GM18517 (cell line): ENCODE data around the gene HLA-DQB1.
A peak's percentile ranks its signal among the peaks of the same experiment; 100 is the strongest.
"Not testable (repeated sequence)": the region's sequence is repeated elsewhere in the genome, so short reads cannot be mapped to it uniquely, and the experiment has no call there.

Experiments
- ATAC-seq: cut with Tn5 transposase; IDR thresholded peaks from one replicate; pipeline ENCODE4 v1.9.1; 2021; ENCODE audit warnings: mild to moderate bottlenecking, moderate library complexity; ENCODE audit not compliant: unreplicated experiment

Gene HLA-DQB1

DNA sequence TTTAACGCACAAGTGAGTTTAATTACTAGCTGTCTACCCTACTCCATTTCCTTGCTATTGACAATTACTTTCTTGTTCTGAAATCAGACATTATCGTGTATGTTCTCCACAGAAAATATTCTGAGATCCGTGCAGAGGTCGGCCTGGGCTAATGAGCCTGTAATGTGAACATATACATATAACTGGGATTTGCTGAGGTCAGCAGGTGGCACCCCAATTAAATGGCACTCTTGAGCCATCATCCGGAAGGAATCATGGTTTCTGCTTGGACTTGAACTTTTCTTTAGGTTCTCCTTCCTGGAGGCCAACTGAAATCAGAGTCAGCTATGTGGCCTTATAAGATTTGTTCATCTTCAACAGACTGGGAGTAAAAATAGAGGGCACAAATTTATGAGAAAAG lies 3.6 kb downstream of the HLA-DQB1 start:
- no peak for ATAC-seq

DNA sequence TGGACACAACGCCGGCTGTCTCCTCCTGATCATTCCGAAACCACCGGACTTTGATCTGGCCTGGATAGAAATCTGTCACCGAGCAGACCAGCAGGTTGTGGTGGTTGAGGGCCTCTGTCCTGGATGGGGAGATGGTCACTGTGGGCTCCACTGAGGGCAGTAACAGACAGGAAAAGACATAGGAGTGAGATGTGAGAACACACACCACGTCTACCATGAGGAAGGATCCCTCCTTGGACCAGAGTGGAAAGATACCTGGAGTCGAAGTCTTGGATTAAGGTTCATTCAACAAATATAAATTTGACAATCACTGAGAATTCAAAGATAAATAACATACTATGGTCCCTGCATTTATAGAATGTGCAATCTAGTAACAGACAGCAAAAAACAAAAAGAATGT lies 4.4 kb downstream of the HLA-DQB1 start:
- ATAC-seq = no peak

DNA sequence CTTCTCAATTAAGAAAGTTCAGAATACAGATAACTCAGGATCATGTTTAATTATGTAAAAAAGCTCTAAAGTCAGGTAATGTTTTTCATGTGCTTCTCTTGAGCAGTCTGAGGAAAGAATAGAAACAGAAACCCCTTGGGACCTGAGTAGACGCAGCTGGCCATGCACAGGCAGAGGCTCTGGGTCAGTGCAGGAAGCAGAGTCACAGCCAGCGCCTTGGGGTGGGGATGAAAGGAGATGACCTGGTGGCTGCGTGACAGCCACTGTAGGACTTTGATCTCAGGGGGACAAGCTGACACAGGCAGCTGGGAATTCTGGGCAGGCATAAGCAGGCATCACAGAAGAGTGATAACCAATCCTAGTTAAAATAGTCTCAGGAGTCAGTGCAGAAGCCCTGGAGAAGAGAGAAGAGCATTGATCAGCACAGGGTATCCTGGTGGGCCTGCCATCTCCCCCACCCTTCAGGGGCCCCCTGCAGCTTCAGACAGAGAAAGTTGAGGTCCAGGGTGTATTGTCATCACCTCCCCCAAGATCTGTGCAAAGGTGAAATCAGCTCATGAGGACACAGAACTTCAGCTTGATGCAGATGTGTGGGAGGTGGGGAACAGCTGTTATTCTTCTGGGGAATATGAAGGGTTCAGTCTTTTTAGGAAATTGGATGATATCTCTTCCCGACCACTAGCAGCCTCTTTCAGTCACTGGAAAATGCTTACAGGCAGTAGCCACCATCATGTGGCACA lies 6.4 kb downstream of the HLA-DQB1 start:
- peak; percentile 71 for ATAC-seq

DNA sequence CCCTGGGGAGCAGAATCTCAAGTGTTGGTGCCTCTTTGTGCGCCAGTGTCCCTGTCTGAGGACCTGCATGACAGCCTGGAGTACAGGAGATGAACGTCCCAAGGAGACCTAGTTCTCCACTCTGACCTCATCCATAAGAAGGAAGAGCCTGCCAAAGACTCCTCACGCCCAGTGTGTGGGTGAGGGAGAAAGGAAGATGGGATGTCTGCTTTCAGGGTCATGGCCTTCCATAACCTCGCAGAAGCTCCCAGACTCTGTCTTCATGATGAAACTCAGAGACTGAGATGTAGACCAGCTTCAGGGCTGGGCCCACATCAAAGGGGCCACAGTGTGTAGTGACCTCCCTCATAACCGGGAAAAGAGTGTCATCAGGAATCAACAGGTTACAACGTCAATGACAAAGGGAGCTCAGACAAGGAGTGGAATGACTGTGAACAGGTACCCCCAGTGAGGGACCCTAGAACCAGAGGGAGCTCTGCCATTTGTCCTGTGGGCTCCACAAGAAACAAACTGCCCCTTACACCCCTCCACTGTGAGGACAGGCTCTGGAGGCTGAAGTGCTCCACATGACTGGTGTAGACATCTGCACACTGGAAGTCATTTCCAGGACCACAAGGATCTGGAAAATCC lies 8.1 kb downstream of the HLA-DQB1 start:
- ATAC-seq = no peak

DNA sequence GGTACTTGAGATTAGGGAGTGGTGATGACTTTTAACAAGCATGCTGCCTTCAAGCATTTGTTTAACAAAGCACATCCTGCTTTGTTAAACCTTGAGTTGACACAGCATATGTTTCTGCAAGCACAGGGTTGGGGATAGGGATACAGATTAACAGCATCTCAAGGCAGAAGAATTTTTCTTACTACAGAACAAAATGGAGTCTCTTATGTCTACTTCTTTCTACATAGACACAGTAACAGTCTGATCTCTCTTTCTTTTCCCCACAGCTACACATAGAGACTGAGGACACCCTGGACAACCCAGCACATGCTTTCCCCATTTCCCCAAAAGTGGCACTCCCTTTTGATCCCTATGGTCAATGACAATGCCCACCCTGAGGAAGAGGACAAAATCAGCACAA lies 8.6 kb downstream of the HLA-DQB1 start:
- not testable (repeated sequence) for ATAC-seq

DNA sequence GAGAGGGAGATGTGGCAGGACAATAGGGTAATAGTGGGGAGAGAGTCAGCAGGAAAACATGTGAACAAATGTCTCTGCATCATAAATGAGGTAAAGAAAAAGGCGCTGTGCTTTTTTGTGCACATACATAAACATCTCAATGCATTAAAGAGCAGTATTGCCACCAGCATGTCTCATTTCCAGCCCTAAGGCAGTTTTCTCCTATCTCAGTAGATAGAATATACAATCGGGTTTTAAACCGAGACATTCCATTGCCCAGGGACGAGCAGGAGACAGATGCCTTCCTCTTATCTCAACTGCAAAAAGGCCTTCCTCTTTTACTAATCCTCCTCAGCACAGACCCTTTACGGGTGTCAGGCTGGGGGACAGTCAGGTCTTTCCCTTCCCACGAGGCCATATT lies 9.1 kb downstream of the HLA-DQB1 start:
- ATAC-seq = not testable (repeated sequence)

DNA sequence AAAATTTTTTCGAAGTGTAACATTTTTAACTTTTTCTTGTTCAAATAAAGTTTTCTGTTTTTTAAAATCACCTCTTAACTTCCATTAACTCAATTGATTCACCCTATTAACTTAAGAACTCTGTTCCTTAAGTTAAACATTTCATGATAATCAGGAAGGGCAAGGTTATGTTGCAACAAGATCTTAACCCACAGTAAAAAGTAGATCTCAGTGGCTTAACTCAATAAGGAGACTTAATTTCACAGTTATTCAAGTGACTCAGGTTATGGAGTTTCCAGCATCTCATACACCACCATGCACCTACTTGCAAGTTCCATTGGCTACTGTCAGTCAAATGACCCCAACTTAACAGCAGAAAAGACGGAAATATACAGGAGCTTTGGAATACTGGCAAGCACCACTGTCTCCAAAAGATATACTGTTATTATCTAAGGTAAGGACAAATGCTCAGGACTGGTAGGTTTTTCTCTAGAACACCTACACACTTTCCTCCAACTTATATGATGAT lies 11.2 kb downstream of the HLA-DQB1 start:
- ATAC-seq = no peak

DNA sequence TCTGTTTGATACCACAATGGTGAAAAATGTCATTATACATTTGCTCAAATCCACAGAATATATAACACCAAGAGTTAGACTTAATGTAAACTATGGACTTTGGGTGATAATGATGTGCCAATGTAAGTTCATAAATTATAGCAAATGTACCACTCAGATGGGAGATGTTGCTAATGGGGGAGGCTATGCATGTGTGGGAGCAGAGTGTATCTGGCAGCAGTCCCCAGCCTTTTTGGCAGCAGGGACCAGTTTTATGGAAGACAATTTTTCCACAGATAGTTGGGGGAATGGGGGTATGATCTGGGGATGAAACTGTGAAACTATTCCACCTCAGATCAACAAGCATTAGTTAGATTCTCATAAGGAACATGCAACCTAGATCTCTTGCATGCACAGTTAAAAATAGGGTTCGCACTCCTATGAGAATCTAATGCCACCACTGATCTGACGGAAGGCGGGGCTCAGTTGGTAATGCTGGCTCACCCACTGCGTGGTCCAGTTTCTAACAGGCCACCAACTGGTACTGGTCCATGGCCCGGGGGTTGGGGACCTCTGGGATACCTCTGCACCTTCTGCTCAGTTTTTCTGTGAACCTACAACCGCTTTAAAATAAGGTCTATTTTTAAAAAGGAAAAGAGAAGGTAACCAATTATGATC lies 21.3 kb downstream of the HLA-DQB1 start:
- no peak for ATAC-seq

DNA sequence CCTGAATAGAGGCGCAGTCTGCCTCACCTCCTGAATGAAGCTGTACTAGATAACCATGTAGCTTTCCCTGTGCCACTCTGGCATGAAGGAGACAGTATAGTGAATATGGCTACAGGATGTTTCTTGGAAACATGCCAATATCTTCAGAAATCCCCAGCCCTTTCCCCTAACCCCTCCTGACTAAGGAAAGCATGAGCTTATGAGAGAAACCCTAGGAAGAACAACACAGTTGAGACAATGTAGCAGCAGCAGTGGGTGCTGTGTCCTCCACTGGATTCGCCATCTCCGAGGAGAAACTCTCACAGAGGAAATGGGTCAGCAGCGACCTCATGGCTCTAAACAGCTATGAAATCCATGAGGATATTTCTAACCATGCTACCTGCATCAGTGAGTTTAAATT lies 22.6 kb downstream of the HLA-DQB1 start:
- ATAC-seq = no peak

DNA sequence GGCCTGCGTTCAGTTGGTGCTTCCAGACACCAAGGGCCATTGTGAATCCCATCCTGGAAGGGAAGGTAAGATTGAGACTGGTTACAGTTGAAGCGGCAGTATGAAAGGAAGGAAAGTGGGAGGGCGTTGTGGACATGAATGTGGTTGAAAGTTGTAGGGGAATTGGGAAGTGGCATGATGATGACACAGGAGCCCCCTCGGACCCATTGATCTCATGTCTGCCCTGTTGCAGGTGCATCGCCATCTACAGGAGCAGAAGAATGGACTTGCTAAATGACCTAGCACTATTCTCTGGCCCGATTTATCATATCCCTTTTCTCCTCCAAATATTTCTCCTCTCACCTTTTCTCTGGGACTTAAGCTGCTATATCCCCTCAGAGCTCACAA lies 23.7 kb downstream of the HLA-DQB1 start:
- no peak for ATAC-seq

DNA sequence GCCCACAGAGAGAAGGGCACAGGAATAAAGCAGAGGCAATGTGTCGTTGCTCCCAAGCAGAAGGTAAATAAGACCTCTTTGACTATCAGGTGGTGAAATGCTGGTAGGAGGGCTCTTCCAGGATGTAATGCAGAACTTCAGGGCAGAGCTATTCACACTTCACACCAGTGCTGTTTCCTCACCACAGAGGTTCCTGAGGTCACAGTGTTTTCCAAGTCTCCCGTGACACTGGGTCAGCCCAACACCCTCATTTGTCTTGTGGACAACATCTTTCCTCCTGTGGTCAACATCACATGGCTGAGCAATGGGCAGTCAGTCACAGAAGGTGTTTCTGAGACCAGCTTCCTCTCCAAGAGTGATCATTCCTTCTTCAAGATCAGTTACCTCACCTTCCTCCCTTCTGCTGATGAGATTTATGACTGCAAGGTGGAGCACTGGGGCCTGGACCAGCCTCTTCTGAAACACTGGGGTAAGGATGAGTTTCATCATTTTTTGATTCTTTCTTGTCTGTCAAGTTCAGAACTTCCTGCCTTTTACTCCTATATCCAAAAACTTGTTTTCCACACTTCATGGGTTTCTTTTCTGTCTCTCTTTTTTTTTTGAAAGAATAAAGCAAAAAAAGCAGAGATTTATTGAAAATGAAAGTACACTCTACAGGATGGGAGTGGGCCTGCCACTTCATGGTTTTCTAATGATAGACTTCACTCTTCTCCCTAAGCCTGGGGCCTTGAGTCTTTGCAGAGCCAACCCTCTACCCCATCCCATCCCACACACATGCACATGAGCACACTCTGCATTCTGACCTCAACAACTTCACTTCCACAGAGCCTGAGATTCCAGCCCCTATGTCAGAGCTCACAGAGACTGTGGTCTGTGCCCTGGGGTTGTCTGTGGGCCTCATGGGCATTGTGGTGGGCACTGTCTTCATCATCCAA lies 24.4 kb downstream of the HLA-DQB1 start:
- ATAC-seq = not testable (repeated sequence)

DNA sequence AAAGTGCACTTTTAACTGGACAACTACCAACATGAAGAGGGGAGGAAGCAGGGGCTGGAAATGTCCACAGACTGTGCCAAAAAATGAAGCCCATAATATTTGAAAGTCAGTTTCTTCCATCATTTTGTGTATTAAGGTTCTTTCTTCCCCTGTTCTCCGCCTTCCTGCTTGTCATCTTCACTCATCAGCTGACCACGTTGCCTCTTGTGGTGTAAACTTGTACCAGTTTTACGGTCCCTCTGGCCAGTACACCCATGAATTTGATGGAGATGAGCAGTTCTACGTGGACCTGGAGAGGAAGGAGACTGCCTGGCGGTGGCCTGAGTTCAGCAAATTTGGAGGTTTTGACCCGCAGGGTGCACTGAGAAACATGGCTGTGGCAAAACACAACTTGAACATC lies 25.3 kb downstream of the HLA-DQB1 start:
- ATAC-seq = no peak

DNA sequence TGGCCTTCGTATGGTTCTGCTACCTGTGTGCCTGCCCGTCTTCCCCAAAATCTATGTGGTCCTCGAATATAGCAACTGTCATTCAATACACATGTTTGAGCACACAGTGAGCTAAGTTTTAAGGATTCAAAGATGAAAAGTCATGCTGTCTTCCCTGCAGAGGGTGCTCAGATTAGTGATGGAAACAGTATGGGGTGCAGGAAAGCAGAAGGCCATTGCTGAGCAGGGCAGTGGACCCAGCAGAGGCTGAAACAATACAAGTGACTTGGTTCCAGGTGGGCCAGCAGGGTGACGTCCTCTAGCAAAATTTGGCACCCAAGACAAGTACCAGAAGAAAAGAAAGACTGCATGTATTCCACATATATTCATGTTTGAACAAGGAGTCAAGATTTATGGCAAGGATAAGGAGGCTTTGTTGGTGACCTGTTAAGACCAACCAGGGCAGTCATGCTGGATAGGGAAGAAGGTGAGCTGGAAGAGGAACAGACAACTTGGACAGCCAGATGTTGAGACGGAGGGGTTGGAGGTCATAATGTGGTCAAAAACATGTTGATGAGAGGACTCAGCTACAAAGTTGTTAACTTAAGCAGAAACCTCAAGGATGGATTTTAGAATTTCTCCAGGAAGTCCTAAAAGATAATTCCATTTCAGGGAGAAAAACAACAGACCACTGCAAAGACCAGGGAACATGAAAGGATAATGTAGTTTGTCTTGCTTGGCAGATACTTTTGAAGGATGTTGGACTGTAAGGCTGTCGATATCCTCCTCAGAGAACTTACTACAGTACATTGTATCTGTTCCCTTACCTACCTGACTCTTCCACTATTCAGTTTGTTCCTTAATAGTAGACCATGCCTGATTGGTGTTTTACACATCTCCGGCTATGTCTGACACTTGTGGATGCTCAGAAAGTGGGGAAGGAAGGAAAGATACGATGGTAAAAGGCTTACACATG lies 26.7 kb downstream of the HLA-DQB1 start:
- ATAC-seq = no peak

DNA sequence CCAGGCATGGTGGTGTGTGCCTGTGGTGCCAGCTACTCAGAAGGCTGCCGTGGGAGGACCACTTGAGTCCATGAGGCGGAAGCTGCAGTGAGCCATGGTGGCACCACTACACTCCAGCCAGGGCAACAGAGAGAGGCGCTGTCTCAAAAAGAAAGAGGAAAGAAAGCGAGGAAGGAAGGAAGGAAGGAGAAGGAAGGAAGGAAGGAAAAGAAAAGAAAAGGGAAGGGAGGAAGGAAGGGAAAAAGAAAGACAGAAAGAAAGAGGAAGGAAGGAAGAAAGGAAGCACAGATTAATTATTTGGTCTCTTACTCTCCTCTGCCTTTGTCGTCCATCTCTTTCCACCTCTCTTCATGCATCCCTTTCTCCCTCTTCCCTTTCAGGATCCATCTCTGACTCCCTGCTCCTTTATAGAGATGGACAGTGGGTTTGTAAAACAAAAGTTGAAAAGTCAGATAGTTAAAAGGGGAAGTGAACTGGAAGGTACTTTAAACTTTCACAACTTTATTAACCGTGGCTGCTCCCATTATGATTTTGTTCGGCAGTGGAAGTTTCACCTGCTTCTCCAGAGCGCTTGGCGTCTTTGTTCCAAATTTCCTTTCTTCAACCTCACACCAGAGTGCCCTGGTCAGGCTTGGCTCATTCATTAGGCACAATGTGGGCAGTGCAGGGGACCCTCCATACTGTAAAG lies 27.8 kb downstream of the HLA-DQB1 start:
- ATAC-seq = no peak

DNA sequence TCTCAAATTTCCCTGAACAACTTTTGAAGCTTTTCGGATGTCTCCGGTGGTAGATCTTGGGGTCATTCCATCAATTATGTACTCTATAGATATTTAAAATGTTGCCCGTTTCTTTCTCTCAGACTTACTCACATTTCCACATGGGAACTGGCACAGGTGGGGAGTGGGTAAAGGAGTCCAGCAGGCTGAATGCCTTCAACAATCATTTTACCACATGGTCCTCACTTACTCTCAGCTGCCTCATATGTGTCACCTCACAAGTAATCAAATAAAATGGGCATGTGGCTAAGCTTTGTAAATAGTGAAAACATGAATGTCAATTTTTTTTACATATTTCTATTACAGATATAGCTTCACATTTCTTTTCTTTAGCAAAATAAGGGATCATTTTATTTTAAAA lies 28.6 kb downstream of the HLA-DQB1 start:
- ATAC-seq = no peak

DNA sequence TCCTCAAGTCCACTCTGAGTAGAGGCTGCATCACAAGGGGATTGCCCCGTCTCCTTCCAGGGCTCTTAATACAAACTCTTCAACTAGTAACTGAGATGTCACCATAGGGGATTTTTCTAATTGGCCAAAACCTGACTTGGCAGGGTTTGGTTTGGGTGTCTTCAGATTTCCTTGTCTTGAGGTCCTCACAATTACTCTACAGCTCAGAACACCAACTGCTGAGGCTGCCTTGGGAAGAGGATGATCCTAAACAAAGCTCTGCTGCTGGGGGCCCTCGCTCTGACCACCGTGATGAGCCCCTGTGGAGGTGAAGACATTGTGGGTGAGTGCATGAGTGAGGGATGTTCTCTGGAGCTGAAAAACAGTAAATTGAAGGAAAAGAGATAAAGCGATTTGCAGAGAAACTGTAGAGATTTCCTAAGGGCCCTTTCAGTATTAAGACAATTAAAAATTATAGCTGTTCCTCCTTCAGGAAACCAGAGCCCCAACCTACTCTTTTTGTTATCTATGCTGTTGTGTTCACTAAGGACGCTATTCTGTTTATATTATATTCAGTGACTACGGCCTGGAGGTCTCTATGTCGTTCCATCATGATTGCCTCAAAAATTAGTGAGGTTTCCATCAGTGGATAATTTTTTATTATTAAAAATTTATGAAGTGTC lies 29.1 kb downstream of the HLA-DQB1 start, which contains the start of gene HLA-DQA1:
Gene HLA-DQA1, plus strand, starts transcription at position 188 of the 662 bp plus-strand sequence. Its CDS starts 53 bp downstream, at position 241.
- ATAC-seq = peak; percentile 74

DNA sequence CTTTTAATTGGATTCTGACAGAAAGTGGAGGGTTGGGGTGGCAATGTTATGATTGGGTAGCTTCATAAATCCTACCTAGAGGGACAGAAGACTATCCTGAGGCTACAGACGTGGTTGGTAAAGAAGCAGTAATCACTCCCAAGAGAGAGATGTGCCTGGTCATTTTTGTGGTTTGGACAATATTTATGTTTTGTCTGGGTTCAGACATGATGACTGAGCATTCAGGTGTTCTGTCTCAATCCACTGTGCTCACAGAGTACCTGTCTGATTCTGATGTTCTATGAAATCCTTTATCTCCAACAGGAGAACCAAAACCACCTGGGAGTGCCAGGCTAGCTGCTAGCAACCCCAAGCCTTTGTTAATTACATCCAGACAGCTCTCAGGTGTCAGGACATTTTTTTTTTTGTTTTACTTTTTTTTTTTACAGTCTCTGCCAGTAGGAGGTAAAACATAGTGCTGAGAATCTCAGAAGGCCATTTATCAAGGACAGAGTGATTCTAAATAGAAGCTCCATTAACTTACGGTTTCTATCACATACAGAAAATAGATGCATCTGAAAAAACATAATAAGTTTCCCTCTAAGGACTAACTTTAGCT lies 30.8 kb downstream of the HLA-DQB1 start:
- no peak for ATAC-seq

DNA sequence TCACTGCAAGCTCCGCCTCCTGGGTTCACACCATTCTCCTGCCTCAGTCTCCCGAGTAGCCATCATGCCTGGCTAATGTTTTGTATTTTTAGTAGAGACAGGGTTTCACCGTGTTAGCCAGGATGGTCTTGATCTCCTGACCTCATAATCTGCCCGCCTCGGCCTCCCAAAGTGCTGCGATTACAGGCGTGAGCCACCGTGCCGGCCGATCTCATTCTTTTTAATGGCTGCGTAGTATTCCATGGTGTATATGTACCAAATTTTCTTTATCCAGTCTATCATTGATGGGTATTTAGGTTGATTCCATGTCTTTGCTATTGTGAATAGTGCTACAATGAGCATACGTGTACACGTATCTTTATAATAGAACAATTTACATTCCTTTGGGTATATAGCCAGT lies 36.7 kb downstream of the HLA-DQB1 start:
- ATAC-seq = not testable (repeated sequence)
